DMS114 treated with DMSO at 0.1 percent for 48 hours (cell line): Measurements from ENCODE around the gene NOL9.

Experiments
- DNase-seq: peaks from one replicate; lab custom pipeline; 2025; ENCODE audit not compliant: unreplicated experiment; lab: John Stamatoyannopoulos, UW

NOL9 gene

GRCh38 chr1:6491081-6491449 is 63.2 kb downstream of the NOL9 start:
- DNase-seq: no peak

- peak; percentile 19 for DNase-seq
Observed at GRCh38 chr1:6490181-6491080, 63.9 kb downstream of the NOL9 start.

GRCh38 chr1:6489799-6490180 is 64.5 kb downstream of the NOL9 start:
- DNase-seq: peak; percentile 40

GRCh38 chr1:6489383-6489765 is 64.9 kb downstream of the NOL9 start:
- no peak for DNase-seq

GRCh38 chr1:6488602-6489382 is 65.5 kb downstream of the NOL9 start:
- no peak for DNase-seq

- no peak for DNase-seq
Observed at GRCh38 chr1:6487804-6488484, 66.4 kb downstream of the NOL9 start.

- DNase-seq: peak; percentile 58
Observed at GRCh38 chr1:6486433-6487011, 67.8 kb downstream of the NOL9 start.

- no peak for DNase-seq
Observed at GRCh38 chr1:6485168-6486101, 68.9 kb downstream of the NOL9 start.

- DNase-seq: no peak
Observed at GRCh38 chr1:6484826-6485167, 69.5 kb downstream of the NOL9 start.

- DNase-seq: no peak
Observed at GRCh38 chr1:6483761-6484117, 70.6 kb downstream of the NOL9 start.

GRCh38 chr1:6483017-6483760 is 71.1 kb downstream of the NOL9 start:
- no peak for DNase-seq

GRCh38 chr1:6481820-6482219 is 72.5 kb downstream of the NOL9 start:
- DNase-seq: no peak

GRCh38 chr1:6477039-6477820 is 77.1 kb downstream of the NOL9 start:
- DNase-seq: no peak

- no peak for DNase-seq
Observed at GRCh38 chr1:6476483-6476882, 77.8 kb downstream of the NOL9 start.

GRCh38 chr1:6475381-6476133 is 78.8 kb downstream of the NOL9 start:
- DNase-seq: no peak

GRCh38 chr1:6474815-6475282 is 79.5 kb downstream of the NOL9 start:
- DNase-seq: no peak

- DNase-seq: no peak
Observed at GRCh38 chr1:6473974-6474814, 80.1 kb downstream of the NOL9 start.
